ENCODE results near the gene ADARB2.

GRCh38 chr10:1732564-1732996 is 4.7 kb downstream of the ADARB2 start:
- TF ChIP-seq POLR2A (IDR thresholded peaks at IDR 0.05) (no peak), CTCF (IDR thresholded peaks at IDR 0.05) (no peak), POLR2AphosphoS5 (IDR thresholded peaks at IDR 0.05) (no peak), EP300 (IDR thresholded peaks at IDR 0.05) (no peak)

All from suprapubic skin (tissue), 4 donors.